Lung (tissue), 12 donors: Measurements from ENCODE around the gene NUDT21. TPM values are rescaled to one million over a fixed set of nuclear protein-coding genes. Genes with fewer than 3 reads are reported as not detected.

Experiments
- ATAC-seq: fragments of 200-7000 bp; cut with Tn5 transposase; one replicate; pipeline ENCODE4 v1.9.1; 2020; ENCODE audit warnings: moderate number of reproducible peaks; ENCODE audit not compliant: insufficient read depth, low FRiP score
- DNase-seq, 3 donors: peaks; one replicate each; pipeline ENCODE4 v3.0.0-alpha.2; 2013 to 2017
- H3K27ac ChIP-seq, 2 donors: one replicate each; pipeline ENCODE4 v1.5.1; 2013; ENCODE audit warnings: mild to moderate bottlenecking in 2 of 2, moderate library complexity in 2 of 2, control low read depth in 1 of 2, inconsistent platforms in 1 of 2, low read depth in 1 of 2, low read length in 1 of 2
- H3K27me3 ChIP-seq, 3 donors: one replicate each; pipeline ENCODE4 v1.5.1; 2013; ENCODE audit warnings: low read length in 2 of 3; ENCODE audit not compliant: control insufficient read depth in 3 of 3, insufficient read depth in 3 of 3
- H3K36me3 ChIP-seq, 4 donors: one replicate each; pipeline ENCODE4 v1.5.1; 2013; ENCODE audit warnings: low read length in 4 of 4, mild to moderate bottlenecking in 1 of 4, moderate library complexity in 1 of 4; ENCODE audit not compliant: control insufficient read depth in 4 of 4, insufficient read depth in 4 of 4
- H3K4me1 ChIP-seq, 5 donors: one replicate each; pipeline ENCODE4 v1.5.1; 2013; ENCODE audit warnings: low read length in 5 of 5, mild to moderate bottlenecking in 2 of 5, moderate library complexity in 1 of 5; ENCODE audit not compliant: control insufficient read depth in 5 of 5, insufficient read depth in 5 of 5
- H3K4me3 ChIP-seq: one replicate; pipeline ENCODE4 v1.5.1; 2013; ENCODE audit warnings: mild to moderate bottlenecking, control low read depth, moderate library complexity
- H3K9ac ChIP-seq, 2 donors: one replicate each; pipeline ENCODE4 v1.5.1; 2013; ENCODE audit warnings: low read length in 2 of 2, control low read depth in 1 of 2; ENCODE audit not compliant: insufficient read depth in 1 of 2
- H3K9me3 ChIP-seq, 4 donors: one replicate each; pipeline ENCODE4 v1.5.1; 2013; ENCODE audit warnings: low read length in 3 of 4, mild to moderate bottlenecking in 1 of 4, moderate library complexity in 1 of 4; ENCODE audit not compliant: control insufficient read depth in 4 of 4, insufficient read depth in 3 of 4
- WGBS, 2 donors: extraction: QIAGEN DNeasy Blood & Tissue Kit; methylation state at CpG; one replicate each; pipeline ENCODE4 v1.1.7; 2013; 5-methylcytosine and 5-hydroxymethylcytosine counted together
- polyA plus RNA-seq, 2 donors: library from polyadenylated mRNA; stranded (reverse); fragments of 200-250 nt; gene quantifications; one replicate each; pipeline ENCODE4 v1.2.1, GENCODE V29; 2013
- total RNA-seq, 2 donors: library from RNA; depleted of rRNA in 1 of 2; stranded (reverse); fragments of >200 nt in 1 of 2; gene quantifications; one replicate each; pipeline ENCODE4 v1.2.1, GENCODE V29; 2014 to 2021
- TF ChIP-seq, protein P1 (sequence below): IDR thresholded peaks from 2 replicates; pipeline ENCODE4 v1.5.1; 2012; ENCODE audit warnings: mild to moderate bottlenecking; ENCODE audit errors: control extremely low read depth, extremely low read depth
- donor health status: control.
- donor health status: control.
- donor health status: Bipolar disorder and iron deficiency.
- donor health status: healthy.
- donor health status: DM: yes; HTN: yes; CAD: no.

Gene NUDT21
- total and polyA plus RNA-seq, 4 donors, result 30.9 to 91.0 (median 60.5) TPM

DNA sequence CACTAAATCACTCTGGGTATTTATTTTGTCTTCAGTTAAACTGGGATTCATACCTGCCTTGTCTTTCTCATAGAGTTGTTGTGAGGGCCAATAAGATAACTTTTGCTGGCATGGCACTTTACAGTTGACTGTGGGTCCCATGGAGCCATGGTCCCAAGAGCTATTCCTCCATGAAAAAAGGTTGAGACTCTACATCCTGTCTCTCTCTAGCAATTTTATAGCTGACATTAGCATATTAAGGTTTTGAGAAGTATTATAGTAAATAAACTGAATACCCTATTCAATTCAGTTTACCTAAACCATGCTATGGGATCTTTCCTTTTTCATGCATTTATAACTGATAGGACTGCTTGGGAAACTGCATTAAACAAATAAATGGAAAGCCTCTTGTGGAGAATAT lies 17.7 kb upstream of the NUDT21 start:
- no peaks in the 10 kb centered on the region for H3K27me3 ChIP-seq
- H3K9ac ChIP-seq, result no peak overlapping the region
- no peaks in the 10 kb centered on the region for H3K4me1 ChIP-seq
- H3K4me3 ChIP-seq, result no peak overlapping the region
- ATAC-seq, result no peak
- H3K36me3 ChIP-seq, result peaks cover 28 to 69% (median 42%) of the 10 kb centered on the region in 4 donors
- H3K27ac ChIP-seq, result no peak overlapping the region
- TF ChIP-seq, protein P1, sequence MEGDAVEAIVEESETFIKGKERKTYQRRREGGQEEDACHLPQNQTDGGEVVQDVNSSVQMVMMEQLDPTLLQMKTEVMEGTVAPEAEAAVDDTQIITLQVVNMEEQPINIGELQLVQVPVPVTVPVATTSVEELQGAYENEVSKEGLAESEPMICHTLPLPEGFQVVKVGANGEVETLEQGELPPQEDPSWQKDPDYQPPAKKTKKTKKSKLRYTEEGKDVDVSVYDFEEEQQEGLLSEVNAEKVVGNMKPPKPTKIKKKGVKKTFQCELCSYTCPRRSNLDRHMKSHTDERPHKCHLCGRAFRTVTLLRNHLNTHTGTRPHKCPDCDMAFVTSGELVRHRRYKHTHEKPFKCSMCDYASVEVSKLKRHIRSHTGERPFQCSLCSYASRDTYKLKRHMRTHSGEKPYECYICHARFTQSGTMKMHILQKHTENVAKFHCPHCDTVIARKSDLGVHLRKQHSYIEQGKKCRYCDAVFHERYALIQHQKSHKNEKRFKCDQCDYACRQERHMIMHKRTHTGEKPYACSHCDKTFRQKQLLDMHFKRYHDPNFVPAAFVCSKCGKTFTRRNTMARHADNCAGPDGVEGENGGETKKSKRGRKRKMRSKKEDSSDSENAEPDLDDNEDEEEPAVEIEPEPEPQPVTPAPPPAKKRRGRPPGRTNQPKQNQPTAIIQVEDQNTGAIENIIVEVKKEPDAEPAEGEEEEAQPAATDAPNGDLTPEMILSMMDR, result no peak
- no peaks in the 10 kb centered on the region for H3K9me3 ChIP-seq
- DNase-seq, result no peak

DNA sequence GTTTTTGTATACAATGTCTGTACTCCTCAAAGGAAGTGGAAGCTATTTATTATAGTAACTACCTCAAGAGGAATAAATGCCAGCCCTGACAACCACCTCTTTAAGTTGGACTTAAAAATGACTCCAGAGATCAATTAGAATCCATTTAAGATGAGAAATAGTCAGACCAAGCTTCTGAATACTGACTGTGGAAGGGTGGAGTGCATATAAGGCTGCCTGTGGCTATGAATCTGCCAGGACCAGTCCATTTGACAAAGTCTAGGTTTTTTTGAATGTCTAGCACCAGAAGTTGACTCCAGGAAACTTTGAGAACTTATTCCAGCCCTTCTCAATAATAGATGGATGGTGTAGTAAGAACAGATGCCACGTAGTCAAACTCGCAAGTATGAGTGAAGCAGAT lies 15.2 kb upstream of the NUDT21 start:
- Histone ChIP-seq H3K27me3 (no peaks in the 10 kb centered on the region), H3K36me3 (peaks cover 23 to 61% (median 43%) of the 10 kb centered on the region in 4 donors), H3K9ac (no peak overlapping the region), H3K27ac (no peak overlapping the region), H3K4me3 (no peak overlapping the region), H3K4me1 (peaks cover 0 to 4% (median 0%) of the 10 kb centered on the region in 5 donors), H3K9me3 (no peaks in the 10 kb centered on the region)
- DNase-seq (no peak), ATAC-seq (no peak)
- WGBS, 2 donors, result 94 to 95% methylated on average over 2 of the region's 2 CpGs
- TF ChIP-seq, protein P1, result no peak

DNA sequence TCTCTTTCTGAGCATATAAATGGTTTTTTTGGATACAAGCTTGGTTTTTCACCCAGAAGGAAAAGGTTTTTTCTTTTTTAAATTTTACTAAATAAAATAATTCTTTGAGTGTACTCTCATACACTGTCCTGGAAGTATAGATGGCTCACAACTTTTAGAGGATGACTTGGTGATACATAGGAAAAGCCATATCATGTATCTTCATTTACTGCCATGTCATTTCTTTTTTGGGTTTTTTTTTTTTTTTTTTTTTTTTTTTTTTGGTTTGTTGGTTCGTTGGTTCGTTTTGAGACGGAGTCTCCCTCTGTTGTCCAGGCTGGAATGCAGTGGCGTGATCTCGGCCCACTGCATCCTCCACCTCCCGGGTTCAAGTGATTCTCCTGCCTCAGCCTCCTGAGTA lies 12.0 kb upstream of the NUDT21 start:
- ATAC-seq (no peak), DNase-seq (no peak)
- H3K4me1 ChIP-seq, result peaks cover 0 to 4% (median 0%) of the 10 kb centered on the region in 5 donors
- H3K4me3 ChIP-seq, result no peak overlapping the region
- H3K9ac ChIP-seq, result no peak overlapping the region
- H3K9me3 ChIP-seq, result no peaks in the 10 kb centered on the region
- no peaks in the 10 kb centered on the region for H3K27me3 ChIP-seq
- TF ChIP-seq, protein P1, result no peak
- WGBS, 2 donors, result 94 to 98% methylated on average over 6 of the region's 6 CpGs
- no peak overlapping the region for H3K27ac ChIP-seq
- H3K36me3 ChIP-seq, result peaks cover 14 to 43% (median 35%) of the 10 kb centered on the region in 4 donors
